ENCODE data around the gene NCAPH2.
A peak's percentile ranks its signal among the peaks of the same experiment; 100 is the strongest.

NCAPH2 gene

GRCh38 chr22:50474710-50475651 is 33.0 kb upstream of the NCAPH2 start, which contains the start of gene SBF1:
Gene SBF1, minus strand, starts transcription at chr22:50475035. Its CDS starts 195 bp downstream, at chr22:50474840.
- DNase-seq, result peak; percentile 46 to 94 (median 80)

- DNase-seq, result no peak
Observed at GRCh38 chr22:50475652-50476002, 32.4 kb upstream of the NCAPH2 start.

GRCh38 chr22:50476868-50477267 is 31.2 kb upstream of the NCAPH2 start:
- DNase-seq, result no peak

- no peak for DNase-seq
Observed at GRCh38 chr22:50477923-50478322, 30.1 kb upstream of the NCAPH2 start.

- no peak for DNase-seq
Observed at GRCh38 chr22:50479721-50480120, 28.3 kb upstream of the NCAPH2 start.

GRCh38 chr22:50481045-50481439 is 27.0 kb upstream of the NCAPH2 start:
- no peak for DNase-seq

- DNase-seq, result no peak
Observed at GRCh38 chr22:50481440-50482106, 26.5 kb upstream of the NCAPH2 start, which contains the start of gene ADM2. Gene ADM2, plus strand, starts transcription at chr22:50481543. Its CDS starts 305 bp downstream, at chr22:50481848.

GRCh38 chr22:50482107-50483074 is 25.6 kb upstream of the NCAPH2 start:
- no peak for DNase-seq

- no peak for DNase-seq
Observed at GRCh38 chr22:50483106-50483505, 24.9 kb upstream of the NCAPH2 start.

- DNase-seq, result no peak
Observed at GRCh38 chr22:50483556-50483955, 24.5 kb upstream of the NCAPH2 start.

GRCh38 chr22:50483977-50484853 is 23.8 kb upstream of the NCAPH2 start:
- DNase-seq, result no peak

- no peak for DNase-seq
Observed at GRCh38 chr22:50485221-50486131, 22.5 kb upstream of the NCAPH2 start.

GRCh38 chr22:50486561-50487289 is 21.3 kb upstream of the NCAPH2 start, which contains the start of gene MIOX:
Gene MIOX, plus strand, starts transcription at chr22:50486859. Its CDS starts 39 bp downstream, at chr22:50486898.
- DNase-seq, result no peak

GRCh38 chr22:50487290-50488005 is 20.6 kb upstream of the NCAPH2 start:
- no peak for DNase-seq

GRCh38 chr22:50488006-50488677 is 19.9 kb upstream of the NCAPH2 start:
- no peak for DNase-seq

GRCh38 chr22:50488886-50489285 is 19.1 kb upstream of the NCAPH2 start:
- no peak for DNase-seq

GRCh38 chr22:50489363-50490243 is 18.4 kb upstream of the NCAPH2 start:
- no peak for DNase-seq

Measured in C1 segment of cervical spinal cord (tissue), 14 donors.